Activated CD4-positive, alpha-beta T cell treated with anti-CD3 and anti-CD28 coated beads for 24 hours (primary cell): ENCODE measurements around the gene ZNF813.
A peak's percentile ranks its signal among the peaks of the same experiment; 100 is the strongest.

Source experiments
- DNase-seq, 2 donors: peaks; one replicate each; pipeline ENCODE4 v3.0.0-alpha.2; 2020; ENCODE audit warnings: low read depth in 2 of 2

The ZNF813 gene

DNA sequence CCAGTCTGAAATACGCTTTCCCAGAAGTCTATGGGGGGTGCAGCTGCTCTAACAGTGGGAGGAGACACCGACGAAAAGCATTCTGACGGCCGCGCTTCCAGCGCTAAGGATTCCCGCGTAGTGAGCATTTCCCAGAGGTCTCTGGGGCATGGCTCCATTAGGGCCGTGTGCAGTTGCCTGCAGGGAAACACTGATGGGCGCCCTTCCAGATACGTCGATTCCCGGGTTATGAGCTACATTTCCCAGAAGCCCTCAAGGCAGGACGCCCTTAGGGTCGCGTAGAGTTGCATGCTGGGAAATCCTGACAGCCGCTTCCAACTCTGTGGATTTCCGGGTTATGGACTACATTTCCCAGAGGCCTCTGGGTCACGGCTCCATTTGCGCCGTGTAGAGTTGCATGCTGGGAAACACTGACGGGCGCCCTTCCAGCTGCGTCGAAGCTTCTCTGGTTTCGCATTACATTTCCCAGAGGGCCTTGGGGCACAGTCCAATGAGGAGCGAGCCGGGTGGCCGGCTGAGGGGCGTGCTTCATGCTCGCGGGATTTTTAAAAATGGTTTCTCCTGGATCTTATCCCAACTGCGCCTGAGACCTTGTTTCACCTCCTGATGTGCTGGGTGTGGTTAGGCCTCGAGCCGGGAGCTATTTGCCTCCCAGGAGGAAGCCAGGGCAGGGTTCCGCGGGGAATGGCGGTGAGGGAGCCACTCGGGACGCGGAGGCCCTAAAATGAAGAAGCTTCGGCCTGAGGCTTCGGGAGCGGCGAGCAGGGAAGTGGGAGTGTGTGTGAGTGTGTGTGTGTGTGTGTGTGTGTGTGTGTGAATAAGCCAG lies 53.2 kb downstream of the ZNF813 start:
- DNase-seq, result peak; percentile 72 to 82

DNA sequence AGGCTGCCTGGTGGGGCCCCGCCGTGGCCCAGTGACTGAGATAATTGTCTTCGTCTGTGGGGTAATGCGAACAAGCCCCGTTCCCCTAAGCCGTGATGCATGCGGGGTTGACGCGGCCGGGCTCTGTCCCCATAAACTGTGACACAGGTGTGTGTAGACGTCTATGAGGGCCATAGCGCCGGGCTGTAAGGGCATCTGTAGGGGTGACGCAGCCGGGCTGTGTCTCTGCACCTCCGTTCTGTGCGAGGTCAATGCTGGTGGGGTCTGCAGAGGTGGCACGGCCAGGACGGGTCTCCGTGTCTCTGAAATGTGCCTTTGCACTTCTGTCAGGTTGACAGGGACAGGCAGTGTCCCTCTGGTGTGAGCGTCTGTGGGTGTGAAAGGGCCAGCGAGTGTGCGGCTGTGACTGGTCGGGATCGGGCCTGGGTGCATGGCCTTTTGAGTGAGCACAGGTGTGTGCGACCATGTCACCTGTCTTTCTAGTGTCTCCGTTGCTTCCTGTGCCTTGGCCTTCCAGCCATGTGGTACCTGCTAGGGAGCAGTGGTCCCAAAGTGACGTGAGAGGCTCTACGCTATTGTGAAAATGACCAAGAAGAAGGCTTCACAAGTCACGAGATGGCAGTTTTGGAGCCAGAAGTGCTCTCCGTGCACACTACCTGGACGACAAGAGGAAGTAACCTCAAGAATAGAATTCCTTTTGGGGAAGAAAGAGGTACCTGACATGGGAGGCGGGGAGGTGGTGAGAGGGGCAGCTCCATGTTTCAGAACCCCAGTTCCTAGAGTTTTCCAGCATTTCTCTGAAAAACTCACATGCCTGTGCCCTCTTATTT lies 54.1 kb downstream of the ZNF813 start:
- no peak for DNase-seq

DNA sequence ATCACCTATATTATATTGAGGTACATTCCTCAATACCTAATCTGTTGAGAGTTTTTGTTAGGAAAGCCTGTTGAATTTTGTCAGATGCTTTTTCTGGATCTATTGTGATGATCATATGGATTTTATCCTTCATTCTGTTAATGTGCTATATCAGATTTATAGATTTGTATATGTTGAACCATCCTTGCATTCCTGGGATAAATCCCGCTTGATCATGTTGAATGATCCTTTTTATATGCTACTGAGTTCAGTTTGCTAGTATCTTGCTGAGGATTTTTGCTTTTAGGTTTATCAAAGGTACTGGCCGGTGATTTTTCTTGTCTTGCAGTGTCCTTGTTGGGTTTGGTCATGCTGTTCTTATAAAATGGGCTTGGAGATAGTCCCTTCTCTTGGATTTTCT lies 58.4 kb downstream of the ZNF813 start:
- DNase-seq, result no peak

DNA sequence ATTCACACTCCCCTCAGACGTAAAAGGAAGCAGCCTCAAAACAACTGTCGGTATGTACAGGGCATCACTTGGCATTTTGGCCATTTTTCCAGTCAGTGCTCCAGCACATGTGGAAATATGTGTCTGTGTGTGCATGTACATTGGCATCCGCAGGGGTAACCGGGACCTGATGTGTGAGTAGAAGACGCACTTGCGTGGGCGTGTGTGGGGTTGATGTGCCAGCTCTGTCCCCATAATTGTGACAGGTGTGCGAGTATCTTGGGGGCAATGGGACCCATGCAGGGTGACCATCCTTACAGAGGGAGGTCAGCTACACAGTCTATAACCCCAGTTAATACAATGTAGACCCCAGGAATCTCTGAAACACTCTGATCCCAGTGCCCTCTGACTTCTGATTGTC lies 63.1 kb downstream of the ZNF813 start:
- no peak for DNase-seq

DNA sequence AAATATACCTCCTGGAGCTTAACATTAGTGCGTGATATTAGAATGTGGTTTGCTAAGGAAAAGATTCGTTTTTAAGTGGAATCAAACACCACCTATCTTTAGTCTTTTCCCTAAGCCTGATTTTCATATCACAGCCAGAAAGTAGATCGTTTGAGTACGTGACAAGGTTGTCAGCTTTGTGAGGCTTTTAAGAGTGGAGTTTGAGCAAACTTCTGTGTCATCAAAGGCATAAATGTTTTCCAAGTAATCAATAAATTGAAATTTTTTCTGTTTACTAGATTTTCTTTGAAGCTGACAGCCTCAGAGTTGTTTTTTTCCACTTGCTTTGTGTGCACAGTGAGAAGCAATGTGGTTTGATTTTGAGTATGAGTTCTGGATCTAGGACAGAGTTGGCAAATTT lies 63.9 kb downstream of the ZNF813 start:
- no peak for DNase-seq

DNA sequence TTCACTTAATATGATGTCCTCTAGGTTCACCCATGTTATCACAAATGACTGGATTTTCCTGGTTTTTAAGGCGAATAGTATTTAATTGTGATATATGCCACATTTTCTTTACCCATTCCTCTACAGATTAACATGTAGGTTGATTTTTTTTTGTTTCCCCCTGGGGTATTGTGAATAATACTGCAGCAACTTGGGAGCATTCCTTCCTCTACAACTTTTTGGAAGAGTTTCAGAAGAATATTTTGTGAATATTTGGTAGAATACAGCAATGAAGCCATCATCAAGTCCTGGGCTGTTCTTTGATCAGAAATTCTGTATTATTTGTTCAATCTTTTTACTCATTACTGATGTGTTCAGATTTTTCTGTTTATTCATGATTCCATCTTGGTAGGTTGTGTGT lies 64.8 kb downstream of the ZNF813 start:
- DNase-seq, result no peak

DNA sequence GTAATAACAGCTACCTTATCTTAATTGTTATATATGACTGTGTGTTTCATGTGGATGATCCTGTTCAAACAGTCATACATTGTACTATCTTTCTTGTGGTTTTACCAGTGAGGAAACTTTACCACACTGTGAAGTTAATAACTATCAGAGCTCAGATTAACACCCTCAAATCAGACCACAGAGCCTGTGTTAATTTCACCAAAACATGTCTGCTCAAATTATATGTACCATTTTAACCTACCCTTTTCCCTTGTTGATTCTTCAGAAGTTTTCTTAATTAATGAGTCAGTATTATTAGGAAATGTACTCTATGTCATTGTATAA lies 68.7 kb downstream of the ZNF813 start:
- no peak for DNase-seq

DNA sequence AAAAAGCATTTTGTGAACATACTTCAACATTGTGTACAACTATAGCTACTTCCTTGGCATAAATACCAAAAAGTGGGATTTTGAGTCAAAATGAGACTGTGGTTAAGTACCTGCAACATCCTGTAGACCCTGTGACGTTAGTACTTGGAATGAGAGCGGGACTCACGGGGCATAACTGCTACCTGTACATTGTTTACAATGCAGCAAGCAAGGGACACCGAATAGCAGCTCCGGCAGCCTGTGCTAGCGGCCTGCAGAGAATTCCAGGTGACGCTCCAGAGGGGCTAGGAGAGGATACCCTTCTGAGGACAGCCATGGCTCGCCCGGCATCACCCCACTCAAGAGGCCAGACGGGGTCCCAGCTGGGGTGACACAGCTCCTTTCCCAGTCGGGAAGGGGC lies 69.6 kb downstream of the ZNF813 start:
- no peak for DNase-seq

DNA sequence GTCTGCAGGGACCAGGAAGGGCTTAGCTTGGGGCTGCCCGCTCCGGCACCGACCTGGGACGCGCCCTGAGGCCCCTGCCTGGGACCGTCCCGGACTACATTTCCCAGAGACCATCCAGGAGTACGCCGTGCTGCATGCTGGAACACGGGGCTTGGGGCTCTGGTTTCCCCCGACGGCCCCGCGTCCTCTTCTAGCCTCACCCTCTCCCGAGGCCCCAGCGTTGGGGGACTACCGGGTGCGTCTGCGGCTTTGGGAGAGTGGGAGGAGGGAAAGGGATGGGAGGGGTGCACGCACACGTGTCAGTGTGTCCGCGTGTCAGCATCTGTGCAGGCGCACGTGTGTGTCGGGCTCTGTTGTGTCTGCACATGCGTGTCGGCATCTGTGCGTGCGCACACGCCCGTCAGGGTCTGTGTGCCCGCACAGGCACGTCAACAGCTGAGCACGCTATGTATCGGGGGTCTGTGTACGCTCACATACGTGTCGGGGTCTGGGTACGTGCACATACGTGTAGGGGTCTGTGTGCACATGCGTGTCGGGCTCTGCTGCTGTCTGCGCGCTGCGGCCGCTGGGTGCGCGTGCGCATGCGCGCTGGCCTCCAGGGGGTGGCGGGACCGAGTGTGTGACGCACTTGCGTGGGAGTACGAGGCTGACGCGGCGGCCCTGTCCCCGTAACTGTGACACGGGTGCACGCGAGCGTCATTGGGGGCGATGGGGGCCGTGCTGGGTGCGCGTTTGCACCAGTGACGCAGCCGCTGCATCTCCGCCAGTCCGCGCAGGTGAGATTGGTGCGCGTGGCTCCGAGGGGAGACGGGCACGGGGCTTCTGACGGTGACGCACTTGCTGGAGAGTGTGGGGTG lies 70.2 kb downstream of the ZNF813 start, which contains the start of gene ZNF331:
Gene ZNF331, plus strand, starts transcription at position 625 of the 857 bp plus-strand sequence. CDS start 31,232 bp downstream, outside the sequence.
- peak; percentile 73 to 74 for DNase-seq

DNA sequence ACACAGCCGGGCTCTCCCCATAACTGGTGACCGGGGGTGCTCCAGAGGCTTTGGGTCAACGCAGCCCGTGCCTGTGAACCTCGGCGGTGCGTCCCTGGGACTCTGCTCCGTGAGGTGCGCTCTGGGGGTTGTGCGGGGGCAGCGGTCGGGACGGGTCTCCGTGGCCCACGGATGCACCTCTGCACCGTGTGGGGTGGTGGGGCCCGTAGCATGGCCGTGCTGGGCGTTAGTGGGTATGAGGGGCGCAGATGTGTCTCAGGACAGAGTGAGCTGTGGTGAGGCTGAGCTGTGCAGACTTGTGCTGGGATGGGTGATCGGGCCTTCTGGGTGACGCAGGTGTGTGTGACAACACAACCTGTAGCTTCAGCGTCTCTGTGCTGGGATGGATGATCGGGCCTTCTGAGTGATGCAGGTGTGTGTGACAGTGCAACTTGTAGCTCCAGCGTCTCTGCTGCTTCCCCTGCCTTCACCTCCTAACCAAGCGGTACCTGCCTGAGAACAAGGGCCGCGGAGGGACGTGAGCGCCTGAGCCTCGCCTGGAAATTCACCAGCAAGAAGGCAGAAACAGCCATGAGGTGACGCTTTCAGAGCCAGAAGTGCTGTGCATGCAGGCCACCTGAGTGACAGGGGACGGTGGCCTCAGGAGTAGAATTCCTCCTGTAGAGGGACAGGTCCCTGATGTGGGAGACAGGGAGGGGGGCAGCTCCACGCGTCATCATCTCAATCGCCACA lies 71.0 kb downstream of the ZNF813 start:
- no peak for DNase-seq

DNA sequence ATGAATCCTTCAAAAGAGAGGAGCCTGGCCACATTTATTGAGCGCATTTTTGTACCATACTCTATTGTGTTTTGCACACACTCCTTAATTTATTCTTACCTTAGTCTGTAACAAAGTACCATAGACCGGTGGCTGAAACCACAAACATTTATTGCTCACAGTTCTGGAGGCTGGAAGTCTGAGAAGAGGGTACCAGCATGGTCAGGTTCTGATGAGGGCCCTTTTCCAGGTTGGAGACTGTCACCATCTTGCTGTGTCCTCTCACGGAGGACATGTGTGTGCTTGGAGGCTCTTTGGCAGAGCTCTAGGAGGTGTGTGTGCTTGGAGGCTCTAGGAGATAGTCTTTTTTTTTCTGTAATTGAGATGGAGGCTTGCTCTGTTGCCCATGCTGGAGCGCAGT lies 72.6 kb downstream of the ZNF813 start:
- no peak for DNase-seq

DNA sequence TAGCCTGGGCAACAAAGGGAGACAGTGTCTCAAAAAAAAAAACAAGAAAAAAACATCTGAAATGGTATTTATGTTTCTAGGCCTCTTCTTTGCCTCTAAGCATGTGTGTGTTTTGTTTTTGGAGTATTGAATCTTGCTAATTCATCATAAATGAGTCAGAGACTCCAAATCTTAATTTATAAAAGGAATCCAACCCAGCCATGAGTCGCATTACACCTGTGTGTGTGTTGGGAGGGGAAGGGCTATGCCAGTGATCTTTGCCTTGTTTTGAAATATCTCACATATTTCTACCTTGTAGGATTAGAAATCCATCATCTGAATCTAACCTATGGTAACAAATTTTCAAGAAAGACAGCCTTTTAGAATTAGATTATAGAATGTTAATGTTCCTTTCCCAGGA lies 74.4 kb downstream of the ZNF813 start:
- no peak for DNase-seq

DNA sequence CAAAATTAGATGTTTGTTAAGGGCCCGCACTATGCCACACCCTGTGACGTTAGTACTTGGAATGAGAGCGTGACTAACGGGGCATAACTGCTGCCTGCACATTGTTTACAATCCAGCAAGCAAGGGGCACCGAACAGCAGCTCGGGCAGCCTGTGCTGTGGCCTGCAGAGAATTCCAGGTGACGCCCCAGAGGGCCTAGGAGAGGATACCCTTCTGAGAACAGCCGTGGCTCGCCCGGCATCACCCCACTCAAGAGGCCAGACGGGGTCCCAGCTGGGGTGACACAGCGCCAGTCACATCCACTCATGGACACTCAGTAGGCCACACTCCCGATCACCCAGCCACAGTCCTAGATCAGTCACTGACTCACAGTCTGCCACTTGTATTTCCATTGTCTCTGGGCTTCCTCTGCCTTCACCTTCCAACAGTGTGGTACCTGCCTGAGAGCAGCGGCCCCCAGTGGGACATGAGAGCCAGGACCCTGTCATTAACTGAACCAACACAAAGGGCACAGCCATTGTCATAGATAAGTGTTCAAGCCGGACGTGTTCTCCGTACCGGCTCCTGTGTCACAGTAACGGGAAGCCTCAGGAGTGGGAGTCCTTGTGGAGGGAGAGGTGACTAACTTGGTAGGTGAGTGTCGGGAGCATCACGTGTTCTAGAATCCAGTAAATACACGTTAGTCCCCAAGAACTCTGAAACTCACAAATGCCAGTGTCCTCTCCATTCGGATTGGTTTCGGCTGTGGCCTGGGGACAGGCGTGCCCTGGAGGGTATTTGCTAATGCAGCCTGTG lies 77.9 kb downstream of the ZNF813 start:
- DNase-seq, result no peak
